Measurements from ENCODE around the gene CWC15.

Gene CWC15

DNA sequence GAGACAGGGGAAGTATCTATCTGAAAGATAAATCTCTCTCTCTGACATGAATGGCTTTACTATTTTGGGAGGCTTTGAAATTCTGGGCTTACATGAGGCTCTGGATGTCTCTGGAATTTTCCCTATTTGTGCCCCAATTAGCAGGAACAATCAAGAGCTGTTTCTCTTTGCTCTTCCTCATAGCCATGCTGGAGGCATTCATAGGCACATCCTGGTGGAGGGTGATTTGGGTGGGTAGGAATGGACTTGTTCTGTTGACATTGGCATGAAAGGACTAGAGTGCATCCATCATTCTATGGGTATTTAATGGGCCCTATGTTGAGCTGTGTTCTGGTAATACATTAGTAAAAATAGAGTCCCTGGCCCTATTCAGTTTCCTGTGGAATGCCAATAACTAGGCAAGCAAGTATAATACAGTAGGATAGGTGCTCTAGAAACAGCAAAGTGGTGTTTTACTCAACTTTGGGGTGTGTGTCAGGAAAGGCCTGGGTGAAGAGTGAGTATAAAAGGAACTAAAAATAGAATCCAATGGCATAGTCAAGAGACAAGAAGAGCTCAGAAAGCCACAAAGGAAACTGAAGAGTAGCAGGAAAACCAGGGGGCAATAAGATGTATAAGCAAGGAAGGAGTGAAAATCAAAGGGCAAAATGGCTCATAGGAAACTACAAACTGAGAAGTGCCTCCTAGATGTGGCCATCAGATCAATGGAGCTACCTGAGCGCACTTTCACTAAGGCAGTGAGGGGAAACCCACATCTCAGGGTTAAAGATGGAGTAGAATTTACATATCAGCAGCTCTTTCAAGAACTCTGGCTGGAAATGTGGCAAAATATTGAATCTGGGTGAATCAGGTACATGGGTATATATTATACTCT is 45.0 kb downstream of the CWC15 start:
- no peak for TF ChIP-seq CTCF (IDR thresholded peaks at IDR 0.05; ENCODE audit: low read depth, low read length, missing control alignments)
- no peak for DNase-seq (ENCODE audit: low read depth)
- no peak overlapping the region for H3K4me3 ChIP-seq (ENCODE audit: low read depth, low read length)

DNA sequence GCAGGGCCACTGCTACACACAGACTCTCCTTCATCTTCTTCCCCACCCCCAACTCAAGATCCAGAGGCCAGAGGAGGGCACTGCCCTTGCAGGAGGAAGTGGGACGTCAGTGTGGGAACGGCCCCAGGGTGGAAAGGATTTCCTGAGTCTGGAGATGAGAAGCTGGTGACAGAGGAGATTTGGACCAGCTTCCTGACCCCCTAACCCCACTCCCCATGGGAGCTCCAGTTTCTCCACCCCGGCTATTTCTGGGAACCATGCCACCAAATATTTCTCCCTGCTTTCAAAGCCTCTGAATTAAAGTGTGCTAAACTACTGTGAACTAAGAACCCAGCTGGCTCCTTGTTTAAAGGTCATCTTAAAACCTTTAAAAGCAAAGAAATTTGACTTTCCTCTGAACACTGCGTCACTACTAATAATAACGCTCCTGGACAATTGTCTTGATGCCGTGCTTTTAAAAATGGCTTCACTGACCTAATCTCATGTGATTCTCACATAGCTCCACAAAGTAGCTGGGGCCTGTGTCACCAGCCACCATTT is 46.6 kb downstream of the CWC15 start:
- no peak for DNase-seq (ENCODE audit: low read depth)
- no peak overlapping the region for H3K4me3 ChIP-seq (ENCODE audit: low read depth, low read length)
- TF ChIP-seq CTCF (IDR thresholded peaks at IDR 0.05; ENCODE audit: low read depth, low read length, missing control alignments), result no peak

DNA sequence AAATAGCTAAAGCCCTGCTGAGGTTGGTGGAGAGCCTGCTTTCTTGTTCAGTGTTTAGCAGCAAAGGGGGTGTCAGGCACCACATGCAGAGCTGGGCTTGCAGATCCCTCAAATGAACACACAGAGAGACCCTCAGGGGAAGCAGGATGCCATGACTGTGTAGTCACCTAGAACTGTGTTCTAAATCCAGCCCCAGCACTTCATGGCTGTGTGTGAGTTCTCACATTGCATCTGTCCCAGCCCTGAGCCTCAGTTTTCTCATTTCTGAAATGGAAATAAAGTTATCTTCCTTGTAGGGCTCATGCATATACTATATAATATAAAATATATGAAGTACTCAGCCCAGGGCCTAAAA is 47.1 kb downstream of the CWC15 start:
- TF ChIP-seq CTCF (IDR thresholded peaks at IDR 0.05; ENCODE audit: low read depth, low read length, missing control alignments), result no peak
- no peak overlapping the region for H3K4me3 ChIP-seq (ENCODE audit: low read depth, low read length)
- no peak for DNase-seq (ENCODE audit: low read depth)

GRCh38 chr11:94925422-94926270 is 47.7 kb downstream of the CWC15 start:
- no peak for TF ChIP-seq CTCF (IDR thresholded peaks at IDR 0.05; ENCODE audit: low read depth, low read length, missing control alignments)
- no peak for DNase-seq (ENCODE audit: low read depth)
- no peak overlapping the region for H3K4me3 ChIP-seq (ENCODE audit: low read depth, low read length)

GRCh38 chr11:94924612-94925011 is 48.7 kb downstream of the CWC15 start:
- DNase-seq (ENCODE audit: low read depth), result no peak
- TF ChIP-seq CTCF (IDR thresholded peaks at IDR 0.05; ENCODE audit: low read depth, low read length, missing control alignments), result no peak
- H3K4me3 ChIP-seq (ENCODE audit: low read depth, low read length), result no peak overlapping the region

GRCh38 chr11:94924171-94924572 is 49.2 kb downstream of the CWC15 start:
- H3K4me3 ChIP-seq (ENCODE audit: low read depth, low read length), result no peak overlapping the region
- no peak for TF ChIP-seq CTCF (IDR thresholded peaks at IDR 0.05; ENCODE audit: low read depth, low read length, missing control alignments)
- no peak for DNase-seq (ENCODE audit: low read depth)
